Karpas-422 (cell line): Measurements from ENCODE around the gene ZNF536. TPM values are rescaled to one million over a fixed set of nuclear protein-coding genes. Genes with fewer than 3 reads are reported as not detected.

Experiments used
- DNase-seq: peaks from one replicate; pipeline ENCODE4 v3.0.0-alpha.2; 2015
- H2AFZ ChIP-seq: fragments of 200-600 bp; sonication (generic); 2 replicates; pipeline ENCODE4 v1.6.1; 2014; ENCODE audit warnings: antibody characterized with exemption, low read length, mixed read lengths
- H3K27ac ChIP-seq: fragments of 200-600 bp; sonication (generic); 2 replicates; pipeline ENCODE4 v1.5.1; 2014; ENCODE audit warnings: mild to moderate bottlenecking, low read length, moderate library complexity
- H3K27me3 ChIP-seq: fragments of 200-600 bp; sonication (generic); 2 replicates; pipeline ENCODE4 v1.6.1; 2014; ENCODE audit warnings: low read length, mixed read lengths
- H3K36me3 ChIP-seq: fragments of 200-600 bp; sonication (generic); 2 replicates; pipeline ENCODE4 v1.6.1; 2014; ENCODE audit warnings: low read length, mixed read lengths; ENCODE audit not compliant: insufficient read depth
- H3K4me1 ChIP-seq: fragments of 200-600 bp; sonication (generic); 2 replicates; pipeline ENCODE4 v1.6.1; 2014; ENCODE audit warnings: mild to moderate bottlenecking, low read length, mixed read lengths
- H3K4me2 ChIP-seq: fragments of 200-600 bp; sonication (generic); 2 replicates; pipeline ENCODE4 v1.6.1; 2014; ENCODE audit warnings: low read length, low read depth, mild to moderate bottlenecking; ENCODE audit not compliant: poor library complexity, severe bottlenecking
- H3K4me3 ChIP-seq: fragments of 200-600 bp; sonication (generic); 2 replicates; pipeline ENCODE4 v1.5.1; 2014; ENCODE audit warnings: mild to moderate bottlenecking, antibody characterized with exemption, low read length, mixed read lengths
- H3K79me2 ChIP-seq: fragments of 200-600 bp; sonication (generic); 2 replicates; pipeline ENCODE4 v1.6.1; 2014; ENCODE audit warnings: mild to moderate bottlenecking, low read length, mixed read lengths
- H3K9ac ChIP-seq: fragments of 200-600 bp; sonication (generic); 2 replicates; pipeline ENCODE4 v1.6.0; 2014; ENCODE audit warnings: low read length
- H3K9me2 ChIP-seq: fragments of 200-600 bp; sonication (generic), shearing (Covaris generic); replicated peaks from 2 replicates; pipeline ENCODE4 v1.6.0; 2014; ENCODE audit warnings: mild to moderate bottlenecking, low read length, moderate library complexity; ENCODE audit not compliant: insufficient read depth
- H3K9me3 ChIP-seq: fragments of 300-700, 200-600 bp; sonication (generic); 2 replicates; pipeline ENCODE4 v1.6.1; 2014; ENCODE audit warnings: low read length, mixed read lengths
- H4K20me1 ChIP-seq: fragments of 200-600 bp; sonication (generic); 2 replicates; pipeline ENCODE4 v1.6.1; 2014; ENCODE audit warnings: mild to moderate bottlenecking, antibody characterized with exemption, low read length, low read depth; ENCODE audit not compliant: insufficient read depth
- total RNA-seq: library from RNA; depleted of rRNA; stranded (reverse); fragments of >200 nt; shearing (Covaris generic); gene quantifications from 2 replicates; pipeline ENCODE4 v1.2.3, GENCODE V29; 2014; ENCODE audit warnings: low replicate concordance

Gene ZNF536
- total RNA-seq, 1 experiment from 2014 or later = 7.0 TPM

GRCh38 chr19:30358821-30359580 lies 13.2 kb upstream of the ZNF536 start:
- no peaks in the 10 kb centered on the region for H3K79me2 ChIP-seq
- no peaks in the 10 kb centered on the region for H3K36me3 ChIP-seq
- H3K9me2 ChIP-seq = no peaks in the 10 kb centered on the region
- no peak overlapping the region for H3K9ac ChIP-seq
- H3K4me1 ChIP-seq = 0 out of 2 replicates have a peak, but pooled peaks cover 2% of the 10 kb centered on the region
- no peak overlapping the region for H3K4me3 ChIP-seq
- no peaks in the 10 kb centered on the region for H3K9me3 ChIP-seq
- H3K27ac ChIP-seq = no peak overlapping the region
- no peak overlapping the region for H3K4me2 ChIP-seq
- no peak overlapping the region for H2AFZ ChIP-seq
- no peak for DNase-seq
- H4K20me1 ChIP-seq = no peaks in the 10 kb centered on the region
- no peaks in the 10 kb centered on the region for H3K27me3 ChIP-seq

DNA sequence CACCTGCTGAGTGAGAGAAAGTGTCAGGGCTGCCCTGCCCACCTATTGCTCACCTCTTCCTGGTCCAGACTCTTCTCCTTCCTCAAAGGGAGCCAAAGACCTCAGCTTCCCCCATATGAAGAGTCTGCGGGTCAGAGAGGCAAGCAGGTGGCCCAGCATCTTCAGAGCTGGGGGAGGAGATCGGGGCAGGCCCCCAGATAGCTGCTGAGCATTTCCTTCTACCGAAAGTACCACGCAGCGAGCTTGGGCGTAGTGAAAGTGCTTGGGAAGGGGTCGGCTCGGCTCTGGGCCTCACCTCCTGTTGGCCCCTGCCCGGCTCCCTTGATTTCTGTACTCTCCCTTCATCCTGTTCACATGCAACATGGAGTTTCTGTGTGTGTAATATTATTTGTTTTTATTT lies 12.2 kb upstream of the ZNF536 start:
- Histone ChIP-seq H3K27ac (no peak overlapping the region), H3K4me1 (0 out of 2 replicates have a peak, but pooled peaks cover 2% of the 10 kb centered on the region), H2AFZ (no peak overlapping the region), H3K4me2 (no peak overlapping the region), H4K20me1 (no peaks in the 10 kb centered on the region), H3K27me3 (no peaks in the 10 kb centered on the region), H3K9me2 (no peaks in the 10 kb centered on the region), H3K79me2 (no peaks in the 10 kb centered on the region), H3K9me3 (no peaks in the 10 kb centered on the region), H3K9ac (no peak overlapping the region), H3K36me3 (no peaks in the 10 kb centered on the region), H3K4me3 (no peak overlapping the region)
- no peak for DNase-seq

DNA sequence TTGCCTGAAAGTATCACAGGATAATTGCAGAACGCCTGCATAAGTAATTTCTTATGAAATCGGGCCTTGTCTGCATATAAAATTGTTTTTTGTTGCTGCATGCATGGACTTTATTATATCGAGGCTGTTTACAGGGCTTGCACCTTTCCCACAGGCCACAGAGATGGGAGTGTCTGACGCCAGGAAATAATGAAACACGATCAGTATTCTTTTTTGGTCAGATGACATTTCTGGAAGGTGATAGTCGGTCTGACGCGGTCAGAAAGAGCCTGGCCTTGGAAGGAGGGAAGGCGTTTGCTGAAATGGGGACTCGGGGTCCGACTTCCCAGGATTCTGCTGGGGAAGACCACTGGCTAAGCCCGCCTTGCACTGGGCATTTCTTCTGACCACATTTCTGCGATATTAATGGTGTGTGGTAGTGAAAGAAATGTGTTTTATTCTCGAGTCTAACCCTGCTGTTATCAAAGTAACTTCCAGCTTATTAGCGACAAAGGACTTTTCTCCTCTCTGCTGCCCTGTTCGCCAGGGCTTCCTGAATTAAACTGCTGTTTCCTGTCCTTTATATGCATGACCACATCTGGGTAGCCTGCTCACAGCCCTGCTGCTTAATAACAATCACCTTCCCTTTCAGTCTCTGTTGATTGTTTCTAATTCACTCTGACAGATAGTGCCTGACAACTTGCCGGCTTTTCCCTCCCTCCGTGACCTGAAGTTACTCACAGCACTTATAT lies 11.6 kb upstream of the ZNF536 start:
- no peak overlapping the region for H3K27ac ChIP-seq
- DNase-seq = no peak
- H3K79me2 ChIP-seq = no peaks in the 10 kb centered on the region
- H3K4me1 ChIP-seq = 0 out of 2 replicates have a peak, but pooled peaks cover 2% of the 10 kb centered on the region
- H3K9me2 ChIP-seq = no peaks in the 10 kb centered on the region
- H2AFZ ChIP-seq = no peak overlapping the region
- no peaks in the 10 kb centered on the region for H4K20me1 ChIP-seq
- no peak overlapping the region for H3K4me3 ChIP-seq
- no peak overlapping the region for H3K9ac ChIP-seq
- no peaks in the 10 kb centered on the region for H3K9me3 ChIP-seq
- no peak overlapping the region for H3K4me2 ChIP-seq
- no peaks in the 10 kb centered on the region for H3K27me3 ChIP-seq
- H3K36me3 ChIP-seq = no peaks in the 10 kb centered on the region

- Histone ChIP-seq H3K36me3 (no peaks in the 10 kb centered on the region), H3K27me3 (no peaks in the 10 kb centered on the region), H3K27ac (no peak overlapping the region), H3K4me2 (no peak overlapping the region), H3K4me1 (0 out of 2 replicates have a peak, but pooled peaks cover 2% of the 10 kb centered on the region), H2AFZ (no peak overlapping the region), H3K4me3 (no peak overlapping the region), H4K20me1 (no peaks in the 10 kb centered on the region), H3K9ac (no peak overlapping the region), H3K9me3 (no peaks in the 10 kb centered on the region), H3K79me2 (no peaks in the 10 kb centered on the region), H3K9me2 (no peaks in the 10 kb centered on the region)
- no peak for DNase-seq
Observed at GRCh38 chr19:30361107-30361447, 11.1 kb upstream of the ZNF536 start.

DNA sequence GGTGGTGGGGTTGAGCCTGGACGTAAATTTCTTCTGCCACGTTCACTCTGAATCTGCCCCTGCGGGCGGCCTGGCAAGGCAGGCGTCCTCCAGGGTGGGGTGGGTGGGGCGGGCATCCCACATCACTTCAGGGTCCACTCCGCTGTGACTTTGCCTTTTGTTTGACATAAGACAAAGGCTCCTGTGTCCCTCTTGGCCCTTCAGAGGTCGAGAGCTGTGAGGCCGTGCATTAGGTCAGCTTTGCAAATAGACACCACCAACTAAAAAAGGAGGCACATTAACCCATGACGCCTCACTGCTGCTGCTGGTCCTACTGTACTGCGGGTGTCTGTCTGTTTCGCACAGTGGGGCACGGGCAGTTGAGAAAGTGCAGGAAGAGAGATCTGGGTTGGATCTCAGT lies 10.5 kb upstream of the ZNF536 start:
- no peaks in the 10 kb centered on the region for H4K20me1 ChIP-seq
- H3K36me3 ChIP-seq = no peaks in the 10 kb centered on the region
- peaks cover 1% of the 10 kb centered on the region for H3K4me1 ChIP-seq
- H3K27me3 ChIP-seq = no peaks in the 10 kb centered on the region
- no peaks in the 10 kb centered on the region for H3K79me2 ChIP-seq
- no peak for DNase-seq
- no peak overlapping the region for H3K9ac ChIP-seq
- H2AFZ ChIP-seq = no peak overlapping the region
- no peak overlapping the region for H3K27ac ChIP-seq
- no peaks in the 10 kb centered on the region for H3K9me2 ChIP-seq
- no peak overlapping the region for H3K4me2 ChIP-seq
- no peaks in the 10 kb centered on the region for H3K9me3 ChIP-seq
- no peak overlapping the region for H3K4me3 ChIP-seq

DNA sequence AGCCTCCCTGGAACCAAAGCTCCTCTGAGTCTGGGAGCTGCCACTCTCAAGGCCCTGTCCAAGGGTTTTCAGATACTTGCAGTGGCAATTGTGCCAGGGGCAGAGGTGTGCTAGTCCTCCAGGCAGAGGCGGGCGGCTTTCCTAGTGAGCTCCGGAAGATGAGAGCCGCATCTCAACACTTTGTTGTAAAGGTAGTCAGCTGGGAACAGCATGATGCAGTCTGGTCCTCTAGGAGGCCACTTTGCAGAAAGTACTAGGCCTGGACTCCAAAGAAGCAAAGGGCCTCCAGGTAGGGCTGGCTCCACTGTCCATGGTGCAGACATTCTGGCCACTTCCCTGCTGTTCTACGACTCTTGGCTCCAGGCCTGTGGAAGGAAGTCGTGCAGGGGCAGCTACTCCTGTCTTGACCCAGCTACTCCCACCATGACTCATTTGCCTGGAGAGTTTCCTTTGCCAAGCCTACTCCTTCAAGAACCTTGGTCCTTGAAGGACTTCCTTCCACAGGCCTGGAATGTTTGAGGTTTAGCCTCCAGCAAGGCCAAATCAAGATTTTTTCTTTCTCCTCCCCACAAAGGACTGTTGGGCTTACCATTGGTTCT lies 9.9 kb upstream of the ZNF536 start:
- DNase-seq = no peak
- Histone ChIP-seq H3K9me2 (no peaks in the 10 kb centered on the region), H3K27me3 (no peaks in the 10 kb centered on the region)

DNA sequence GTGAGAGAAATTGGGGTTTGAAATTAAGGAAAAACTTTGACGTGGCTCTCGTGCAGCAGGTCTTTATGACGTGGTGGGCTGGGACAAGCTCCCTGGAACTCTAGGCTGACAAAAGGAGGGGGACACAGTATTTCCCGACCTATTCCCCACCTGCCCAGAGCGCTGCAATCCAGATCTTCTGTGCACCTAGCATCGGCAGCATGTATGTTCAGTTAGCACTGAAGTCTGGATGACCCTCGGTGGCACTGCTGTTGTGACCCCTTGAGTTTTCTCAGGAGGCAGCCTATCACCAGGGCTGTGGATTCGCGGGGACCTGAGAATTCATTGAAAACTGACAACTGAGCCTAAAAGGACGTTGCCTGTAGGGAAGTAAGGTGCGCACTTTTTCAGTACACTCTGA lies 9.1 kb upstream of the ZNF536 start:
- H3K36me3 ChIP-seq = no peaks in the 10 kb centered on the region
- no peak overlapping the region for H3K27ac ChIP-seq
- no peak overlapping the region for H3K4me2 ChIP-seq
- no peak overlapping the region for H3K4me3 ChIP-seq
- H3K27me3 ChIP-seq = no peaks in the 10 kb centered on the region; the same call in 1 of the 2 replicates
- H3K9me2 ChIP-seq = no peaks in the 10 kb centered on the region
- no peaks in the 10 kb centered on the region for H4K20me1 ChIP-seq
- no peaks in the 10 kb centered on the region for H3K9me3 ChIP-seq
- H3K79me2 ChIP-seq = no peaks in the 10 kb centered on the region
- H2AFZ ChIP-seq = no peak overlapping the region
- DNase-seq = no peak
- H3K4me1 ChIP-seq = peaks cover 12% of the 10 kb centered on the region
- H3K9ac ChIP-seq = no peak overlapping the region

More for the DNA sequence above, 9.9 kb upstream of the ZNF536 start:
- H4K20me1 ChIP-seq = no peaks in the 10 kb centered on the region
- no peak overlapping the region for H3K4me2 ChIP-seq
- H3K79me2 ChIP-seq = no peaks in the 10 kb centered on the region
- H3K36me3 ChIP-seq = no peaks in the 10 kb centered on the region
- H3K4me3 ChIP-seq = no peak overlapping the region
- H2AFZ ChIP-seq = no peak overlapping the region
- H3K27ac ChIP-seq = no peak overlapping the region
- H3K9me3 ChIP-seq = no peaks in the 10 kb centered on the region
- no peak overlapping the region for H3K9ac ChIP-seq
- H3K4me1 ChIP-seq = peaks cover 7% of the 10 kb centered on the region
